Limb (tissue), 2 donors: ENCODE results near the gene ARL16.

Source experiments
- DNase-seq, 2 donors: peaks; one replicate each; pipeline ENCODE4 v3.0.0-alpha.2; 2016; ENCODE audit errors: extremely low spot score in 2 of 2

ARL16 gene

GRCh38 chr17:81646869-81647600 lies 36.6 kb downstream of the ARL16 start:
- no peak for DNase-seq

- no peak for DNase-seq
Observed at GRCh38 chr17:81644976-81645952, 38.3 kb downstream of the ARL16 start.

- DNase-seq: no peak
Observed at GRCh38 chr17:81644496-81644895, 39.1 kb downstream of the ARL16 start.

GRCh38 chr17:81641825-81642489 lies 41.6 kb downstream of the ARL16 start:
- DNase-seq: no peak

GRCh38 chr17:81640011-81640410 lies 43.6 kb downstream of the ARL16 start:
- DNase-seq: no peak

DNA sequence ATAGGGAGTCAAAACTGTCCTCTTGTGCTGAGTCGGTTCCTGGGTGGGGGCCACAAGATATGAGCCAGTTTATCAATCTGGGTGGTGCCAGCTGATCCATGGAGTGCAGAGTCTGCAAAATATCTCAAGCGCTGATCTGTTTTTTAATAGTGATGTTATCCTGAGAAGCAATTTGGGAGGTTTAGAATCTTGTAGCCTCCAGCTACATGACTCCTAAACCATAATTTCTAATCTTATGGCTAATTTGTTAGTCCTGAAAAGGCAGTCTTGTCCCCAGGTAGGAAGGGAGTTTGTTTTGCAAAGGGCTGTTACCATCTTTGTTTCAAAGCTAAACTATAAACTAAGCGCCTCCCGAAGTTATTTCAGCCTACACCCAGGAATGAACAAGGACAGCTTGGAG lies 44.9 kb downstream of the ARL16 start:
- DNase-seq: no peak

DNA sequence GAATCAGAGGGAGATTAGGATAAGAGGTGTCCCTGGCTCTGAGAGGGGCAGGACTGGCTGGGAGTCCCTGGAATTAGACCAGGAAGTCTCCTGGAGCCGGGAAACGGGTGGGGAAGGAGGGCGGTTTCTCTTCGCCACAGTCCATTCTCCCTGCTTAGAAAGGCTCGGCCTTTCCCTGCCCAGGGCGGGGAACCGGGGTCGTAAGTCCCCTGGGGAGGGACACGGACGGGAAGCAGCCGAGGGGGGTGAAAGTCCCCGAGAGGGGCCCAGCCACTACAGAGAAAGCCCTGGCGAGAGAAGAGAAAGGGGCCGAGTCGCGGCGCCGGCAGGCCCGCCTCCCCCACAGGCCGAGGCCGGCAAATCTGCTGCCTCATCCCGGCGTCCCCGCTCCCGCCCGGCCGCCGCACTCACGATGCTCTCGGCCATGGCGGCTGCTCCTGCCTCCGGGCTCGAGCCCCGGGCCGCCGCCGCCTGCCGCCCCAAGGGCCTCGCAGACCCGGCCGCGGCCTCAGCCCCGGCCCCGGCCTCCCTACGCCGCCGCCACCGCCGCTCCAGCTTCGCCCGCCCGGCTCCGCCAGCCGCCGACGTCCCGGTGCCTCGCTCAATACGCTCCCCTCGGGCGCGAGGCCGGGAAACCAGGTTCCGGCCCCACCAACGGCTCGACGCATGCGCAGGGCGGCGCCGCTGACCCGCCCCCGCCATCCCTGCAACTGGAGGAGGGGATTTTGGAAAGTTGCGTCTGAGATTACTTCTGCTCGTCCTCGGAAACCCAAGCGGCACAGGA lies 46.9 kb downstream of the ARL16 start, which contains the start of the genes NPLOC4 and TSPAN10:
TSS of gene NPLOC4 (minus strand) at position 608 of the 784 bp plus-strand sequence. CDS start at position 426, 182 bp downstream.
TSS of gene TSPAN10 (plus strand) at position 692 of the 784 bp plus-strand sequence. CDS start 5,217 bp downstream, outside the sequence.
- peak; percentile 87 to 94 for DNase-seq

DNA sequence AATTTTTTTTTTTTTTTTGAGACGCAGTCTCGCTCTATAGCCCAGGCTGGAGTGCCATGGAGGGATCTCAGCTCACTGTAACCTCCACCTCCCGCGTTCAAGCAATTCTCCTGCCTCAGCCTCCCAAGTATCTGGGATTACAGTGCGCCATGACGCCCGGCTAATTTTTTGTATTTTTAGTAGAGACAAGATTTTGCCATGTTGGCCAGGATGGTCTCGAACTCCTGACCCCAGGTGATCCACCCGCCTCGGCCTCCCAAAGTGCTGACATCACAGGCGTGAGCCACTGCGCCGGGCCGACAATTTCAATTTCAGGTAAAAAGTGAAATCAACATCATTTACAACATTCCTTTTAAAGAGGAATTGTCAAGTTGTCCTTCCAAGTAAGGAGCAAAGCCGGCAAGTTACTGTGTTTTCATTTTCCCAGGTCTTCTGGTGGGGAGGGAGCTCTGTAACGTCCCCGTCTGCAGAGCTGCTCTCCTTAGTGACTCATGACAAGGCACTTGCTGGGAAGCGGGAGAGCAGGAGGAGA lies 47.6 kb downstream of the ARL16 start:
- DNase-seq: no peak

DNA sequence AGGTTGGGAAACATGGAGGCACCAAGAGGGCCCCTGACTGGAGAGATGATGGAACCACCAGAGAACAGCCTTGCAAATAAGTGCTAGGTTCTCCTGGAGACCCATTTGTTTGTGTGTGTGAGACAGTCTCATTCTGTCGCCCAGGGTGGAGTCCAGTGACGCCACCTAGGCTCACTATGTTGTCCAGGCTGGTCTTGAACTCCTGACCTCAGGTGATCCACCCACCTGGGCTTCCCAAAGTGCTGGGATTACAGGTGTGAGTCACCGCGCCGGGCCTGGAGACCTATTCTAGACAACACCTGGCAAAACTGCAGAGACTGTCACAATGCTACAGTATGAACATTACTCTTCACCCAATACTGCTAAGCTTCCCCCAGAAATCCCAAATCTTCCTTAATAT lies 48.2 kb downstream of the ARL16 start:
- no peak for DNase-seq

DNA sequence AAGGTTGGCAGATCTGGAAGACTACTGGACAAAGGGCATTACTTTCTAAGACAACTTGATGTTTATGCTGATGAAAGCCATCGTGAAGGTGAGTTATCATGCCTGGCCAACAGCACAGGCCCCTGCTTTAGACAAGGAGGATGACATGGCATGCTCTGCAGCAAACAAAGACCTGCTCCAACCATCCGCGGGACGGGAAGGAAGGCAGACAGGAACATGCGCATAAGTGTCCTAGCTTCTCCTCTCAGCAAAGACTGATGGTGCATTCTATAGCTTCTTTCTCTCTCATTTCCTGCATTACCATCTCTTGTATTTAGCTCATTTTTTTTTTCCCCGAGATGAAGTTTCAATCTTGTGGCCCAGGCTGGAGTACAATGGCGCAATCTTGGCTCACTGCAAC lies 52.1 kb downstream of the ARL16 start:
- no peak for DNase-seq
